HL-60 (cell line): ENCODE data around the gene LDLRAD3.

ENCODE experiments used
- GABPA ChIP-seq: IDR thresholded peaks from 2 replicates; pipeline ENCODE4 v1.6.1; 2012; ENCODE audit warnings: low read depth
- POLR2AphosphoS5 ChIP-seq: IDR thresholded peaks from 2 replicates; pipeline ENCODE4 v1.6.1; 2012; ENCODE audit warnings: low read depth
- REST ChIP-seq: IDR thresholded peaks from 2 replicates; pipeline ENCODE4 v1.6.1; 2012; ENCODE audit warnings: low read depth; ENCODE audit not compliant: insufficient replicate concordance
- SPI1 ChIP-seq: IDR thresholded peaks from 2 replicates; pipeline ENCODE4 v1.6.1; 2012; ENCODE audit warnings: low read depth, mild to moderate bottlenecking, borderline replicate concordance
- TF ChIP-seq, protein P1 (sequence below): IDR thresholded peaks from one replicate; pipeline ENCODE4 v1.5.1; 2011; ENCODE audit warnings: low read length, control low read depth, inconsistent platforms; ENCODE audit not compliant: insufficient read depth

DNA sequence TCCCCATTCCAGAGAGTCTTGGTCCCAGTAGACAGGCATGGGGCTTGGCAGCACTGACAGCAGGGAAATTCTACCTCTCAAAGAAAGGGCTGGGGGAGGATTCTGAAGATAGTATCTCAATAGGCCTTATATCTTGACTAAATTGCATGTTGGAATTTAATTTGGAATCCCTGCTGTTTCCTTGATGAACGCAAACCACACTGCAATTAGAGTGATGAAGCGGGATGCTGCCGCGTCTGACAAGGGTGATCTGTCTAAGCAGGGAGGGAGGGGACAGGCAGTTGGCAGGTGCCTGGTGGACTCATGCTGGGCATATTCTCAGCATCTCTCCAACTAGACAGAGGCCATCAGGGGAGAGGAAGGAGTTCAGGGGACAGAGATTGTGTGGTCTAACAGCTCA lies 296.9 kb downstream of the LDLRAD3 start:
- TF ChIP-seq, protein P1, sequence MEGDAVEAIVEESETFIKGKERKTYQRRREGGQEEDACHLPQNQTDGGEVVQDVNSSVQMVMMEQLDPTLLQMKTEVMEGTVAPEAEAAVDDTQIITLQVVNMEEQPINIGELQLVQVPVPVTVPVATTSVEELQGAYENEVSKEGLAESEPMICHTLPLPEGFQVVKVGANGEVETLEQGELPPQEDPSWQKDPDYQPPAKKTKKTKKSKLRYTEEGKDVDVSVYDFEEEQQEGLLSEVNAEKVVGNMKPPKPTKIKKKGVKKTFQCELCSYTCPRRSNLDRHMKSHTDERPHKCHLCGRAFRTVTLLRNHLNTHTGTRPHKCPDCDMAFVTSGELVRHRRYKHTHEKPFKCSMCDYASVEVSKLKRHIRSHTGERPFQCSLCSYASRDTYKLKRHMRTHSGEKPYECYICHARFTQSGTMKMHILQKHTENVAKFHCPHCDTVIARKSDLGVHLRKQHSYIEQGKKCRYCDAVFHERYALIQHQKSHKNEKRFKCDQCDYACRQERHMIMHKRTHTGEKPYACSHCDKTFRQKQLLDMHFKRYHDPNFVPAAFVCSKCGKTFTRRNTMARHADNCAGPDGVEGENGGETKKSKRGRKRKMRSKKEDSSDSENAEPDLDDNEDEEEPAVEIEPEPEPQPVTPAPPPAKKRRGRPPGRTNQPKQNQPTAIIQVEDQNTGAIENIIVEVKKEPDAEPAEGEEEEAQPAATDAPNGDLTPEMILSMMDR: no peak
- no peak for TF ChIP-seq REST
- no peak for TF ChIP-seq POLR2AphosphoS5
- no peak for TF ChIP-seq GABPA
- no peak for TF ChIP-seq SPI1
